ENCODE data around the gene GJD2.

Gene GJD2

DNA sequence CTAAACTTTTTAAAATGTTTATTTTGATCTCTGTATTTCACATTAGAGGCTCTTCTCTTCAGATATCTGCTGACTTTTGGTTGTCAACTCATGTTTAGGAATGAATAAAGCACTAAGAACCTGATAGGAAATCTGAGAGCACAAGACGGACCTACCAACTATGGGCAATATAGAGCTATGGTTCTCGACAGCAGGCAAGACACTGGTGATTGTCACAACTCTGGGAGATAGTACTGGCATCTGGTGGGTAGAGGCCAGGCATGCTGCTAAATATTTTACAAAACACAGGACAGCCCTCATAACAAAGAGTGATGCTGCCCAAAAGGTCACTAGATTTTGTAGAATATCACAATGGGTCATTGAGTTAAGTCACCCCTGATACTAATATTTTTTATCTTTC, 17.5 kb upstream of the GJD2 start:
- DNase-seq: no peak

- no peak for DNase-seq
Observed at GRCh38 chr15:34769711-34770110, 14.9 kb upstream of the GJD2 start.

DNA sequence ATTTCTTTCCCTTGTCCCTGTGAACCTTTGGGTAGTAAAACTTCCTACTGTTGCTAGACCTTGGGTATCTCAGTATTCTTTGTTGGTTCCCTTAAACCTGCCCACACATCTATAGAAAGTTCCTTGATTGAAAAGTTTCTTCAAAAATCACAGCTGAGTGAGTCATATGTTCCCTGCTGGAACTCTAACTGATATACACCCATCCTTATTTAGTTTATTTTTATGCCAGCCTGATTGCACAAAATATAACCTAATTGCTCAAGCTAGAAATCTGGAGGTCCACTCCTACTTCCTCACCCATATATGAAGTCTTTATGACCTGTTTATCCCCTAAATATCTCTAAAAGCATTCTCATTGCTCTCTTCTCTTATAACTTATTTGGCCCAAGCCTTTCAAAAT, 13.7 kb upstream of the GJD2 start:
- DNase-seq: no peak

DNA sequence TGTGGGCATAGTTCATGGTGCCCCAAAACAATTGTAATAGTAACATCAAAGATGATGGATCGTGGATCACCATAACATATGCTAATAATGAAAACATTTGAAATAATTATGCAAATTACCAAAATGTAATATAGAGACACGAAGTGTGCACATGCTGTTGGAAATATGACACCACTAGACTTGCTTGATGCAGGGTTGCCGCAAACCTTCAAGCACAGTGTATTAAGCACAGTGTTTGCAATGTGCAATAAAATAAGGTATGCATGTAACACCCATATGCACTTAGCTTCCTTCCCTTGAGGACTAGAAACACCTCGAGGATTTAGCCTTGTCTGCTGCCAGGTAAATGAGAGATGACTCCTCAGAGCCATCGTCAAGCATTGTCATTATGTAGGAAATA, 10.9 kb upstream of the GJD2 start:
- DNase-seq: no peak

GRCh38 chr15:34760909-34761308, 6.1 kb upstream of the GJD2 start:
- DNase-seq: no peak

GRCh38 chr15:34759992-34760391, 5.2 kb upstream of the GJD2 start:
- no peak for DNase-seq

DNA sequence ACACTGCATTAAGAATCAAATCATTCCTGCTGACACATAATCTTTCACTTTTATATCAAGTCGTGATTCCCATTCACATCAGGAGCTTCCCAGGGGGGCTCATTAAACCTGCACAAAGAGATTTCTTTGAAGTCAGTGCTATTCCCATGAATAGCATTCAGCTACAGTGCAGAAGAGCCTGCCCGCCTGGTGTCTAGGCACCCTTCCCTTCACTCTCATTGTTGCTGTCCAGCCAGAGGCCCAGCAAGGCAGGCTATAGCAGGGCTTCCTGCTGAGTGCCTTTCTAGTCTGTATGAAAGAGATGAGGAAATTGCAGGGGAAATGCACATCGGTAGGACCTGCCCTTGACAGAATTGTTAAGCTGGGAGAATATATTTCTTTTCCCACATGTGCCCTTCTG, 4.5 kb upstream of the GJD2 start:
- DNase-seq: no peak

- DNase-seq: no peak
Observed at GRCh38 chr15:34757262-34757661, 2.5 kb upstream of the GJD2 start.

- DNase-seq: no peak
Observed at GRCh38 chr15:34755419-34755773, 598 bp upstream of the GJD2 start.

DNA sequence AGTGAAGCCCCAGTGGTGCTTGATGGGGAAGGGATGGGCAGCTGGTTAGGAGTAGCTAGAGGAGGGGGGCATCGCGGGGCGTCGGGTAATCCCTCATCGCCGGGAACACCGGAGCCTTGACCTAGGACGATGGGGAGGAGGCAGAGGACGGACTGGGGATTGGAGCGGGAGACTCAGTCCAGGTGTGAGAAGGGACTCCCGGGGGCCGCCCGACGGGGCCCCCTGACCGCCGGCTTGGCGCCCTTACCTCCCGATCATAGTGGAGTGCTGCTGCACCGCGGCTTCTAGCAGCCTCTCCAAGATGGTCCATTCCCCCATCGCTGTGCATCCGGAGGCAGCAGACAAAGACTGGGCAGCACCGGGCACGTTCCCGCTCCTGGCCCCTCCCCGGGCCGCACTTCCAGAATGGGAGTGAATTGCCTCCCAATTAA, 612 bp downstream of the GJD2 start:
- no peak for DNase-seq

- no peak for DNase-seq
Observed at GRCh38 chr15:34753236-34753894, 1.4 kb downstream of the GJD2 start.

- no peak for DNase-seq
Observed at GRCh38 chr15:34749691-34750090, 5.1 kb downstream of the GJD2 start.

GRCh38 chr15:34739346-34739745, 15.5 kb downstream of the GJD2 start:
- no peak for DNase-seq

DNA sequence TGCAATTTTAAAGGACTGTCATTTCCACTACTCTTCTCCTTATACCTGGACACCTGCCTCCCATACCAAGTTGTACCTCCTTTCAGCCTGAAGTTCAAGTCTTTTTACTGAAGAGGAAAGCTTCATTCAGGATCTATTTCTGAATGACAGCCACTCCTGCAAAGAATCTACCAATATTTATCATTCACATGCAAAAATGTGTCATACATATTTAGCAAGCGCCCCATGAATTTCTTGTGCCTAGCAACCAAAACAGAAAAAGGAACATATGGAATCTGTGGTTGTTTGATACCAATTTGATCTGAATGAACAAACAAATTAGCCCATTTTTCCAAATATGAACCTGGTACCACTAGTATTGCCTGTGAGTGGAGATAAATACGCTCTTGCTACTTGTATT, 16.8 kb downstream of the GJD2 start:
- no peak for DNase-seq

DNA sequence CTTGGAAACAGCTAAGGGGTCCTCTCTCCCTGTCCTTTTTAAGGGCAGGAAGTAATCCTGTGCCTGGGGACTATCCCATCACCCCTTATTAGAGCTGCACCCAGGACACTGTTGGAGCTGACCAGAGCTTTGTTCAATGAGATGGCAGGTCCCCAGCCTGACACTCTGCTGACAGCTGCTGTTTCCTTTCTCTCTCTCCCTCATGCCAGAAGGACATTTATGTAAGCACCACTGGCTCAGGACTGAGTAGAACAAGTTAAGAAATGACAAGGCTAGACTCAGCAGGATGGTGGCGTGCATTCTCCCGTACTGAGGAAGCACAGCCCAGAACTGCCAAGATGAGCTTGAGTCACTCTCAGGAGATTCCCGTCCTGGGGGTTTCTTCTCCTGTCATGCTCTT, 17.3 kb downstream of the GJD2 start:
- DNase-seq: no peak

DNA sequence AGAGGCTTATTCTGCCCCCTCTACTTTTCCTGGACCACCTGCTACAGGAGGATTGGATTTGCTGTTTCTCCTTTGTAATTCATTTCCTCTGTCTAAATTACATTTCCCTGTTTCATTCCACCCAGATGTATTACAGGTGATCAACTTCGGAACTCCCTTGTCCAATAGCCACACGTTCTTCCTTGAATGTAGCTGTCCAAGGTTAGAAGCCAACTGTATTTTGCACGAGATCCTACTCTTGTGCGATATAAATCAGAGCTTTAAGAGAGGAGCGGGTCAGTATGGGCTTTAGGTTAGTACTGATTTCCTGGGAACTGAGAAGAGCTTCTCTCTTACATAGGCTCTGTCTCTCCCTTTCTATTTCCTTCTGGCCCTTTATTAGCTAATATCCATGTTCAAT, 20.5 kb downstream of the GJD2 start:
- DNase-seq: no peak

- no peak for DNase-seq
Observed at GRCh38 chr15:34733621-34734020, 21.2 kb downstream of the GJD2 start.

DNA sequence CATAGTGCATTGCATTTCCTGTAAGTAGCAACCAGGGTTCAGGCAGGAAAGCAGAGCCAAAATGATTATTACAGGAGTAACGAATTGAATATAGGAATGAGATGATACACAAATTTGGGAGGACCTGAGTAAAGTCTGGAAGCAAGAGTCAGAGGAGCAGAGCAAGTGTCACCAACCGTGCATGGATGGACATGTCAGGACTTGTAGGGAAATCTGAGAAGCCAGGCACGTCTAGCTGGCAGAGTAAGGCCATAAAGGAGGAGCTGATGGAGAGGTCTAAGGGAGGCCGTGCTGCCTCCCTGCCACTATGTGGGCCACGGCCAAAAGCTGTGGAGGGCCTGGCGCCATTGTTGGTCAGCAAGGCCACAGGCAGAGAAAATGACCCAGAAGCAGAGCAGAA, 22.4 kb downstream of the GJD2 start:
- DNase-seq: no peak

GRCh38 chr15:34730701-34731100, 24.1 kb downstream of the GJD2 start:
- DNase-seq: no peak

- DNase-seq: no peak
Observed at GRCh38 chr15:34729886-34730285, 24.9 kb downstream of the GJD2 start.

DNA sequence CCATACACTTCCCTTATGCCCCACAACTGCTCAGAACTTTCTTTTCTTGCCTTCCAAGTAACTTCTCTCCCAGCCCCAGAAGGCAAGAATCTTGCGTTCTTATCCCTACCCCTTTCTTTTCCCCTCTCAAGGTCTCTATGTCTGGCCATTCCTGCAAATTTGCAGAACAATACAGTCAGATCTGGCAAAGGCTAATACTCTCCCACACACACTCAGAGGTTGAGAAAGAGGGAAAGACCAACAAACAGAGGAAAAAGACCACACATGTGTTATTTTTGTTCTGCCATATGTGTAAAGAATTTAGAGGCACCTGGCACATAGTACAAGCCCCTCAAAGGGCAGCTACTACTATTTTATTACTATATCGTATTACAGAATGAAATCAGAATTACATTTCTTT, 25.7 kb downstream of the GJD2 start:
- no peak for DNase-seq

- no peak for DNase-seq
Observed at GRCh38 chr15:34726406-34727100, 28.2 kb downstream of the GJD2 start.

- DNase-seq: no peak
Observed at GRCh38 chr15:34725556-34725955, 29.2 kb downstream of the GJD2 start.

DNA sequence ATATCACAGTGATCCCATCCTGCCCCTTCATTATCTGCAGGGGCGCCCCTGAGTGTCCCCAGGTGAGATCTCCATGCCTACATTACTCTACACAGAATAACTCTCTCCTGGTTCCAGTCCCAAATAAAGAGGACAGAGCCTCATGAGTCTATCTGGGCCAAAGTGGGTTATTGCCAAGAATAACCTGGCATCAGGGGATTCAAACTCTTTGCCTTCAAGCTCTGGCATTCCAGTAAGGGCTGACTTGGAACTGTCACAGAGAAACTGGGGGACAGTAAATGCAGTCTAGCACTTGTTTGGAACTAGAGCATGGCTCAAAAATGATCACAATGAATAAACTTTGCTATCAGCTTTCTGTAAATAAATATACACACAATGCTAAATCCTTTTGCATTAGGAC, 30.3 kb downstream of the GJD2 start:
- no peak for DNase-seq

DNA sequence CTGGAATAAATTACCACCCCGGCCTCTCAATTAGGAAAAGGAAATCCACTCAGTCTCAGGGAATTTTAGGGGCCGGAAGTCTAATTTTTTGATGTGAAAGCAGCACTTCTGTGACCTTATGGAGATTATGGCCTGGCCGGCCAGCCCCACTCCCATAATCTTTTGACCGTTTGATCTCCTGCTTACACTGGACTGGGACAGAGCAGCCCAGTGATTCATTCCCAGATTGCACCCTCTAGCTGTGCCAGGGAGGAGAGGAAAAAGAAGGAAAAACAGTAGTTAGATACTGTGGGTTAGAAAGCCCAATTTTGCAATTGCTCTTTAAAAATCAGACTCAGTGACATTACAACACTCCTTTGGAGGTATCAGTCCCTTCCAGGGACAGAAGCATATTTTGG, 32.4 kb downstream of the GJD2 start:
- no peak for DNase-seq
